ENCODE measurements around the gene TRPV4. TPM values are rescaled to one million over a fixed set of nuclear protein-coding genes. Genes with fewer than 3 reads are reported as not detected.

Gene TRPV4
- total and polyA plus RNA-seq, 10 of the 15 experiments (the other 5 are each of a cell fraction or from before 2014, with no cell fraction given) = not detected

GRCh38 chr12:109811624-109811995 lies 21.6 kb downstream of the TRPV4 start (continued):
- no peak for TF ChIP-seq NKRF (conservative IDR thresholded peaks at IDR 0.05)
- no peak for TF ChIP-seq BCL3 (IDR thresholded peaks at IDR 0.05; ENCODE audit: borderline replicate concordance, insufficient read depth, low read depth, low read length, poor library complexity, severe bottlenecking)
- TF ChIP-seq SMAD1 (IDR thresholded peaks at IDR 0.05; ENCODE audit: low read depth, partially characterized antibody) = no peak
- no peak for TF ChIP-seq MEF2B (IDR thresholded peaks at IDR 0.05; ENCODE audit: partially characterized antibody, poor library complexity, severe bottlenecking)
- no peak for TF ChIP-seq GATAD2B (conservative IDR thresholded peaks at IDR 0.05; ENCODE audit: low read depth)
- no peak for TF ChIP-seq KLF5 (IDR thresholded peaks at IDR 0.05; ENCODE audit: partially characterized antibody)
- TF ChIP-seq KDM1A (IDR thresholded peaks at IDR 0.05; ENCODE audit: borderline replicate concordance) = no peak

GRCh38 chr12:109810954-109811623 lies 22.1 kb downstream of the TRPV4 start:
- SMC1A ChIA-PET (ENCODE audit: uncharacterized antibody, unreplicated experiment) = interaction anchor here (1.2 kb wide), 1 partner anchor 34 kb away, joined by 3 read pairs; no protein-coding TSS in a partner anchor

More at GRCh38 chr12:109810954-109811623, 22.1 kb downstream of the TRPV4 start:
- no peaks in the 10 kb centered on the region for H3K36me3 ChIP-seq (ENCODE audit: control insufficient read depth in 2 of 2, insufficient read depth in 2 of 2, low read length in 1 of 2)
- H2AFZ ChIP-seq (ENCODE audit: control insufficient read depth, low read depth, low read length) = no peak overlapping the region
- DNase-seq (ENCODE audit: low read depth, low spot score) (no peak), ATAC-seq (no peak), FAIRE-seq (no peak)
- TF ChIP-seq BMI1 (IDR thresholded peaks at IDR 0.05; ENCODE audit: borderline replicate concordance) (no peak), ZBTB33 (IDR thresholded peaks at IDR 0.05) (no peak), HDAC6 (IDR thresholded peaks at IDR 0.05; ENCODE audit: unreplicated experiment) (no peak), MYB (IDR thresholded peaks at IDR 0.05; ENCODE audit: borderline replicate concordance, low read depth, low read length) (no peak), RB1 (IDR thresholded peaks at IDR 0.05; ENCODE audit: borderline replicate concordance) (no peak)
- BruUV-seq (replicated peaks) = no TSS peak
- H3K4me3 ChIP-seq = no peak overlapping the region
- no peaks in the 10 kb centered on the region for H3K27me3 ChIP-seq (replicated peaks in 1 of 2; ENCODE audit: control insufficient read depth in 2 of 2, insufficient read depth in 2 of 2, low read length in 1 of 2)
- H3K79me2 ChIP-seq (ENCODE audit: control insufficient read depth, insufficient read depth, low read length) = no peaks in the 10 kb centered on the region
- intact Hi-C loops (cut with micrococcal nuclease; ENCODE audit: unreplicated experiment) (no loop called here), in situ Hi-C loops (cut with MboI) (no loop called here)
- CTCF ChIA-PET = interaction anchor here (2.6 kb wide), 1 partner anchor 34 kb away, joined by 13 read pairs; no protein-coding TSS in a partner anchor
- H3K9me3 ChIP-seq (replicated peaks; ENCODE audit: control insufficient read depth, insufficient read depth, low read length) = no peaks in the 10 kb centered on the region
- no peak overlapping the region for H3K9ac ChIP-seq (ENCODE audit: control insufficient read depth, insufficient read depth, low read length)
- H3K4me1 ChIP-seq (ENCODE audit: control insufficient read depth, insufficient read depth, low read length) = no peaks in the 10 kb centered on the region
- POLR2A ChIA-PET = interaction anchor here (0.6 kb wide), 1 partner anchor 18 kb away, joined by 3 read pairs; no protein-coding TSS in a partner anchor
- no peaks in the 10 kb centered on the region for H4K20me1 ChIP-seq (ENCODE audit: control insufficient read depth, insufficient read depth)
- 54% methylated on average over 9 of the region's 10 CpGs for WGBS (ENCODE audit: insufficient coverage, insufficient replicate concordance, low lambda C conversion rate, missing lambda C conversion rate)
- H3K27ac ChIP-seq (ENCODE audit: control insufficient read depth, insufficient read depth) = no peak overlapping the region
- H3K4me2 ChIP-seq (ENCODE audit: control insufficient read depth, insufficient read depth) = no peak overlapping the region
- RAD21 ChIA-PET (ENCODE audit: unreplicated experiment) = interaction anchor here (0.5 kb wide), 1 partner anchor 1130 kb away, joined by 3 read pairs; no protein-coding TSS in a partner anchor

Data from GM12878 (cell line).